AG08395 (cell line): ENCODE results near the gene SNRNP25.

ENCODE experiments used
- DNase-seq: peaks from one replicate; pipeline ENCODE4 v3.0.0; 2012; ENCODE audit warnings: mixed read lengths, low spot score

SNRNP25 gene

GRCh38 chr16:63998-64913 lies 10.6 kb downstream of the SNRNP25 start:
- DNase-seq = no peak

GRCh38 chr16:64914-65255 lies 11.3 kb downstream of the SNRNP25 start:
- no peak for DNase-seq

- peak; percentile 85 for DNase-seq
Measured at GRCh38 chr16:65745-66144, 12.1 kb downstream of the SNRNP25 start.

- DNase-seq = no peak
Measured at GRCh38 chr16:66309-67182, 12.9 kb downstream of the SNRNP25 start.

GRCh38 chr16:67183-67791 lies 13.7 kb downstream of the SNRNP25 start:
- DNase-seq = no peak

GRCh38 chr16:67884-68789 lies 14.5 kb downstream of the SNRNP25 start:
- peak; percentile 66 for DNase-seq

GRCh38 chr16:69181-69580 lies 15.6 kb downstream of the SNRNP25 start:
- DNase-seq = no peak

- DNase-seq = no peak
Measured at GRCh38 chr16:71210-71539, 17.5 kb downstream of the SNRNP25 start.

- DNase-seq = peak; percentile 84
Measured at GRCh38 chr16:71540-72401, 18.1 kb downstream of the SNRNP25 start.

GRCh38 chr16:72561-73548 lies 19.2 kb downstream of the SNRNP25 start, which contains the start of gene RHBDF1:
Gene RHBDF1, minus strand, starts transcription at chr16:72631. Its CDS starts 7,616 bp downstream, at chr16:65015.
- DNase-seq = peak; percentile 86

- no peak for DNase-seq
Measured at GRCh38 chr16:74051-74746, 20.6 kb downstream of the SNRNP25 start.

- DNase-seq = no peak
Measured at GRCh38 chr16:74747-75334, 21.2 kb downstream of the SNRNP25 start.

- peak; percentile 89 for DNase-seq
Measured at GRCh38 chr16:75580-76501, 22.2 kb downstream of the SNRNP25 start.

- DNase-seq = peak; percentile 80
Measured at GRCh38 chr16:76535-77272, 23.1 kb downstream of the SNRNP25 start.

- peak; percentile 55 for DNase-seq
Measured at GRCh38 chr16:77273-77806, 23.7 kb downstream of the SNRNP25 start.

- DNase-seq = peak; percentile 98
Measured at GRCh38 chr16:77807-78443, 24.3 kb downstream of the SNRNP25 start, which contains the start of gene MPG. Gene MPG, plus strand, starts transcription at chr16:78225. Its CDS starts 85 bp downstream, at chr16:78310.
